ENCODE data around the gene MOK.
A peak's percentile ranks its signal among the peaks of the same experiment; 100 is the strongest.
"Not testable (repeated sequence)": the region's sequence is repeated elsewhere in the genome, so short reads cannot be mapped to it uniquely, and the experiment has no call there.

The MOK gene

GRCh38 chr14:102304611-102305506, at the start of gene MOK:
MOK (minus strand) TSS chr14:102305164; CDS start chr14:102304968, 196 bp downstream.
- peak; percentile 98 for DNase-seq (ENCODE audit: low read depth)

- DNase-seq (ENCODE audit: low read depth), result no peak
These were observed 48.2 kb upstream of the MOK start for GRCh38 chr14:102353126-102353619.

GRCh38 chr14:102352213-102352612, 47.2 kb upstream of the MOK start:
- no peak for DNase-seq (ENCODE audit: low read depth)

GRCh38 chr14:102351593-102351992, 46.6 kb upstream of the MOK start:
- DNase-seq (ENCODE audit: low read depth), result not testable (repeated sequence)

GRCh38 chr14:102351023-102351422, 46.1 kb upstream of the MOK start:
- DNase-seq (ENCODE audit: low read depth), result no peak

- no peak for DNase-seq (ENCODE audit: low read depth)
These were observed 43.4 kb upstream of the MOK start for GRCh38 chr14:102348376-102348775.

- no peak for DNase-seq (ENCODE audit: low read depth)
These were observed 41.7 kb upstream of the MOK start for GRCh38 chr14:102346645-102347044.

GRCh38 chr14:102345232-102345631, 40.3 kb upstream of the MOK start:
- no peak for DNase-seq (ENCODE audit: low read depth)

GRCh38 chr14:102344485-102344884, 39.5 kb upstream of the MOK start:
- DNase-seq (ENCODE audit: low read depth), result no peak

GRCh38 chr14:102344084-102344483, 39.1 kb upstream of the MOK start:
- DNase-seq (ENCODE audit: low read depth), result no peak

- DNase-seq (ENCODE audit: low read depth), result no peak
These were observed 37.3 kb upstream of the MOK start for GRCh38 chr14:102342238-102342637.

- no peak for DNase-seq (ENCODE audit: low read depth)
These were observed 36.6 kb upstream of the MOK start for GRCh38 chr14:102341566-102341965.

- no peak for DNase-seq (ENCODE audit: low read depth)
These were observed 33.8 kb upstream of the MOK start for GRCh38 chr14:102338724-102339123.

- DNase-seq (ENCODE audit: low read depth), result no peak
These were observed 30.2 kb upstream of the MOK start for GRCh38 chr14:102335163-102335562.

GRCh38 chr14:102333795-102334705, 29.1 kb upstream of the MOK start:
- no peak for DNase-seq (ENCODE audit: low read depth)

GRCh38 chr14:102333390-102333789, 28.4 kb upstream of the MOK start:
- no peak for DNase-seq (ENCODE audit: low read depth)

GRCh38 chr14:102330806-102331205, 25.8 kb upstream of the MOK start:
- DNase-seq (ENCODE audit: low read depth), result no peak

- DNase-seq (ENCODE audit: low read depth), result not testable (repeated sequence)
These were observed 24.4 kb upstream of the MOK start for GRCh38 chr14:102329381-102329780.

- no peak for DNase-seq (ENCODE audit: low read depth)
These were observed 21.6 kb upstream of the MOK start for GRCh38 chr14:102326583-102326982.

- no peak for DNase-seq (ENCODE audit: low read depth)
These were observed 20.9 kb upstream of the MOK start for GRCh38 chr14:102325791-102326345.

- DNase-seq (ENCODE audit: low read depth), result peak; percentile 86
These were observed 18.1 kb upstream of the MOK start for GRCh38 chr14:102323102-102323501.
